ENCODE results near the gene PKM.
"Not testable (repeated sequence)": the region's sequence is repeated elsewhere in the genome, so short reads cannot be mapped to it uniquely, and the experiment has no call there.

Gene PKM

DNA sequence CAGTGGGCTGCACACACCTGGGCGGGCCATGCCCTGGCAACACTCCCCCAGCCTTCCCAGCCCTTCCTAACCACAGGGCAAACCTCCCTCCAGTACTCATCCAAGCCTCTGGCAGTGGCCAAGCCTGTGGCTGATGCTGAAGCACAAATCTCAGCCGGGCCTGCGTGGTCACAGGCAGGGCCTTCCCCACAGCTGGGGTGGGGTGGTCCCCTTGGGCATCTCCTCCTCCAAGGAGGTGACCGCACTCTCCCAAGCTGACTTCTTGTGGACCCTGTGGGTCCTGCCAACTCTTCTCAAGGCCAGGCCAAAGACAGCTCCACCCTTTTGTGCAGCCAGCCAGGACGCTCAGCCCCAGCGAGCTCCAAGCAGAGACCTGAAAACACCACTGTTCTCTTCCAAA, 54.8 kb downstream of the PKM start:
- no peak for DNase-seq (ENCODE audit: low spot score)

DNA sequence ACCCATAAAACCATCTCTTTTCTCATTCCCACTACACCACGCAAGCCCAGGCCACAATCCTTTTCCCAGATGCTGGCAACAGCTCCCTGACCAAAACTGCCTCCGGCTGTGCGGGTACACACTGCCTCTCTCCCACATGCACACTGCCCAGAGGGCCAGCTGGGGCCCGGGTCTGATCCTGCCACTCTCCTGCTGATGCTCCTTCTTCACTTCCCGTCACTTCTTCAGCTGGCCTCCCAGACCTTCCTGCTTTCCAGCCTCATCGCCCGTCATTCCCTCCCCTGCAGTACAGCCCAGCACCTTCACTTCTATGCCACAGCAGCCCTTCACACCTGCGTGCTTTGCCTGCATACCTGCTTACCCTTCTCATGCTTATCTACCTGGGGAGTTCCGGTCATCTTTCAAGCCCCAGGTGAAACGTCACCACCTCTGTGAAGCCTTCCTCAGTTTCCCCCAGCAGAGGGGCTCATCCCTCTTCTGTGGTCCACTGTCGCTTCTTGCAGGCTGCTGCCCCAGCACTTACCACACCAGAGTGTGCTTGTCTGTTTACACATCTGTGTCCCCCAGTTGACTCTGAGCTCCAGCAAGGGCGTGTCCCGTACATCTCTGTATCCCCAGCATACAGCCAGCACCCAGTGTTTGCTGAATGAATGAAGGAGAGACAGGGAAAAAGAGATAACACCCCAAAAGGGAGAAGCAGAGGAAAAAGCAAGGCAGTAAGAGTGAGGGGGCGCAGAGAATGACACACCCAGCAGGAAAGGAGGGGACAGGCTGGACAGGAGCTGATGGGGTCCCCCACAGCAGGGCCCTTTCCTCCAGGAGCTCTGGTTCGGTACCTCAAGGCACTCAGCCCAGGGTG, 55.6 kb downstream of the PKM start:
- DNase-seq (ENCODE audit: low spot score) = no peak

DNA sequence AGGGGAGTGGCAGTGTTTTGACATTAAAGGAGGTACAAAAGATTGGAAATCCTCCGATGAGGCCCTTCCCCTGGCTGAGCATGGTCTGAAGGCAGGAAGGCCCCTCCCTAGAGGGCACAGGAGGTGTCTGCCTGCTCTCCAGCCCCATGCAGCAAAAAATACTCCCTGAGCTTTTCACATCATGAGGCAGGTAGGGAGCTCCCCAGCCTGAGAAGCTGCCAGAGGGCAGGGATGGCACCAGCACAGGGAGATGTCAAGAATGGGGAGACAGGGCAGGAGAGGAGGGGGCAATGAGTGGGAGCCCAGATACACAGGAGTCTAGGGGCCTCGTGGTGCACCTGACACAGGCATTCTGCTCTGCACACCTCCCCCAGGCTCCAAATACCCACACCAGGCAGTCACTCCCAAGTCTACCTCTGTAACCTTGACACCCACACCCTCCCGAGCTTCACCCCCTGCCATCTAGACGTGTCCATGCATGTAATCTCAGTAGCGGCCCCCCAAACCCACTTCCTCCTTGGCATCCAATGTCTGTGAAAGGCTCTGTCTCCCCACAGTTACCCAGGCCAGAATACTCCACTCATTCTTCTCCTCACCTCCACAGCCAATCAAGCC, 56.3 kb downstream of the PKM start:
- DNase-seq (ENCODE audit: low spot score) = no peak

DNA sequence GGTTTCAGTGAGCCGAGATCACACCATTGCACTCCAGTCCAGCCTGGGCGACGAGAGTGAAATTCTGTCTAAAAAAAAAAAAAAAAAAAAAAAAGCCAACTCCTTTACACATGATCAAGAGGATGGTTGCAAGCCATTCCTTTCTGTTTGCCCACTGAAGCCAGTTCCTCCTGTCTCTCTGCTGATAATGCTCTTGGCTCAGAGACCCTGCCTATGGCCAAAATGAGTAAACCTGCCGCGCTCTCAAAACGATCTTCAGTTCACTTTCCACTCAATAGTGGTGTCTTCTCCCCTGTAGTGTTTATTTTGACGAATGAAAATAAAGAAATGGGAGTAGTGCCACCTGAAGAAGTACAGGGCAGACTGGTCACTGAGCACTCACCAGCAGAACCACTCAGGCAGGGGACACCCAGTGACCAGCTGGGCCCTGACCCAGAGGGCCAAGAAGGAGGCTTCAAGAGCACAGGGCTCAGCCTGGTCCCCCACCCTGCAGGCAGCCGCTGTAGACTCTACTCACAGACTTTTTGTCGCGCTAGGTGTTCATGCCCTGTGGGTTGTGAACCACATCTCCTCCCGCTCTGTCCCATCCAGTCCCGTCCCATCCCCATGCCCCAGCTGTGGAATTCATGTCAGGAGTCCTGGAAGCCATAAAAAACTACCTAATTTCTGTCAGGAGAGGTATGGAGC, 57.0 kb downstream of the PKM start:
- DNase-seq (ENCODE audit: low spot score) = no peak

DNA sequence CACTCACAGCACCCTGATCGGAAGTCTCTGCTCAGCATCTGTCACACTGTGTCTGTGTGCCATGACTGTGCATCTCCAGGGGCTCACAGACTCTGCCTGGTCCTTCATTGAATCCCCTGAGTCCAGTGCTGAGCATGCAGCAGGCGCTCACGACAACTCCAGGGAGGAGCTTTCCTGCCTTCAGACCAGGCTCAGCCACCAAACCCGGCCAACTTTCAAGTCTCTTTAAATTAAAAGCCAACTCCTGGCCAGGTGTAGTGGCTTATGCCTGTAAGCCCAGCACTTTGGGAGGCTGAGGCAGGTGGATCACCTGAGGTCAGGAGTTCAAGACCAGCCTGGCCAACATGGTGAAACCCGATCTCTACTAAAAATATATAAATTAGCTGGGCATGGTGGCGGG, 57.6 kb downstream of the PKM start:
- no peak for DNase-seq (ENCODE audit: low spot score)

DNA sequence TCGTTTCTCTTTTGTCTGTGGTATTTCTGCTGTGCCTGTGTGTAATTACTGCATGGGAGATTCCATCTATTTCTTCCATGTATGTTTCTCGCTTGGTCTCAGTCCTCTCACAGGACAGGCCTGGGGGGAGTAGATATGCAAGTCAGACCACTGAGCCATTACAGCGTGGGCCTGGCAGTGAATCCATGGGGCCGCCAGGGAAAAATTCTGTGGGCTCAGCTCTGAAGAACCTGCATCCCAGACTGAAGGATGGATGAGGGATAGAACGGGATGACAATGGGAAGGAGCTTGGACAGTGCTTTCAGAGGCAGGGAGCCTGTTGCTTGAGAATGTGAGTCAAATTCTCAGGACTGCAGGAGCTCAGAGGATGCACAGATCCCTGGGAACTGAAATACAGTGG, 58.2 kb downstream of the PKM start:
- DNase-seq (ENCODE audit: low spot score) = no peak

DNA sequence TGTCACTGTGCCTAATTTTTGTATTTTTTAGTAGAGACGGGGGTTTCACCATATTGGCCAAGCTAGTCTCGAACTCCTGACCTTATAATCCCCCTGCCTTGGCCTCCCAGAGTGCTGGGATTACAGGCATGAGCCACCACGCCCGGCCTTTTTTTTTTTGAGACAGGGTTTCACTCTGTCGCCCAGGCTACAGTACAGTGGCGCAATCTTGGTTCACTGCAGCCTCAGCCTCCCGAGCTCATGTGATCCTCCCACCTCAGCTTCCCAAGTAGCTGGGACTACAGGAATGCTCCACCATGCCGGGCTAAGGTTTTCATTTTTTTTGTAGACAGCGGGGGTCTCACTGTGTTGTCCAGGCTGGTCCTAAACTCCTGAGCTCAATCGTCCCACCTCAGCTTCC, 59.0 kb downstream of the PKM start:
- not testable (repeated sequence) for DNase-seq (ENCODE audit: low spot score)

DNA sequence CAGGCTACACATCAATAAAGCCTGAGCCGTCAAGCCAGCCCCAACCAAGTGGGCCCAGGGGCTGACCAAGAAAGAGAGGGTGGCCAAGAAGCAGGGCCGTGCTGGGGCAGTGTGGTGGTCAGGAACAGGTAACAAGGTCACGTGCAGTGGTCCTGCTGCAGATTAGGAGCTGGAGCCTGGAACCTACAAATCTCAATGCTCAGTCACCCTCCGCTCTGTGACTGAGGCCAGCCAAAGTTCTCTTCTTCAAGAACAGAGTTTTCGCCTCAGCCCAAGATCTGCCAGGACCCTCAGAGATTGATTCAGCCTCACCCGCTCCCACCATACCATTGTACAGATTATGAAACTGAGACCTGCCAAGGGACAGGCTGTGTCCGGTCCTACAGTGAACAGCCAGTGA, 60.3 kb downstream of the PKM start:
- DNase-seq (ENCODE audit: low spot score) = no peak

DNA sequence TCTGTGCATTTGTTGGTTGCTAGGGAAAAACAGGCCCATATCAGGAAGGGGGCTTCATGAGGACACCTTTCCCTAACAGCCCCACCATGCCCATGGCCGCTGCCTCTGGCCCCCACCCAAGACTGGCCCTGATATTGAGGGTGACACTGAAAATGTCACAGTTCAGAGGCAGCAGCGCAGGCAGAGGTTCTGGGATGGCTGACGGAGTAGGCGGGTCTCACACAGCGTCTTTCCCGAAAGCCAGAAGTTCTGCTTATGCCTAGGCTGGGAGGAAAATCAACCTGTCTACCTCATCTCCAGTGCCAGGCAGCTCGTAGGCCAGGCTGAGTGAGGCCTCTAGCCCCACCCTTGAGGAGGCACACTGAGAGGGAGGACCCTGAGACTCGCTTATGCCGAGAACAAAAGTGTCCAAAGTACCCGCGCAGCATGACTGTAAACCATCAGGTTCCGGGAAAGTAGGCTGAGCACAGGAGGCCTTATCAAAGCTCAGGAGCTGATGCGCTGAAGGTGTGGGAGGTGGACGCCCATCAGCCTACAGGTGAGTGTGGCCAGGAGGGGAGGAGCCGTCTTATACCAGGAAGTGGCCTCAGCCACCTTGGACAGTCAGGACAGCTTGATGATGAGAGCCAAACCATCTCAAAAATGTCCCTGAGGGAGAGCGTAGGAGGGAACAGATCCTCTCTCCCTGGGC, 60.9 kb downstream of the PKM start:
- no peak for DNase-seq (ENCODE audit: low spot score)

DNA sequence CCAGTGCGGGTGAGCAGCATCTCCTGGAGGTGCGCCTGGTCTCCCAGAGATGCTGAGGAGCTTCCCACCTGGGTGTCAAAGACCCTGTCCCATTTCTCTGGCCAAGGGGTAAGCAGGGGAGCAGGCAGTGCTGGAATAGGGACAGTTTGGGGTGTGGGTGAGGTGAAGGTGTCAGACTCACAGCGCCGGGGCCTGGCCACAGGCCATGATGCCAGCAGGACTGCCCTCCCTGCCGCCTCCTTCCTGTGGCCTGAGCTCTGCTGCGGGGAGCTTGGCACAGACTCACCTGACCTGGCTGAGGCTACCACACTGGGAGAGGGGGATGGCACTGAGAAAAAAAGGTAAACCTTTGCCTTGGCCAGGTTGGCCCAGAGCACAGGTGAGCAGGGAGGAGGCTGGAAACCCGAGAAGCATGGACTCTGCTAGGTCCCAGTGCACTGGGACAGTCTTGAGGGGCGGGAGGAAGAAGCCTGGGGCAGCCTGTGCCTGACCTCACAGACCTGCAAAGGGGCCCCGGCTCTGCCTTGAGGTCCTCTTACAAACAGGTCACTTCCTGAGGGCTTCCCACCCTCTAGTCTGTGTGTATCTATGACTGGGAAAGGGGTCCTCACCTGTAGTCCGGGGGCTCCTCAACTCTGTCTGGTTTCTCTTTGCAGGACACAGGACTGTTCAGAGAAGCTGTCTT, 61.6 kb downstream of the PKM start:
- DNase-seq (ENCODE audit: low spot score) = no peak

DNA sequence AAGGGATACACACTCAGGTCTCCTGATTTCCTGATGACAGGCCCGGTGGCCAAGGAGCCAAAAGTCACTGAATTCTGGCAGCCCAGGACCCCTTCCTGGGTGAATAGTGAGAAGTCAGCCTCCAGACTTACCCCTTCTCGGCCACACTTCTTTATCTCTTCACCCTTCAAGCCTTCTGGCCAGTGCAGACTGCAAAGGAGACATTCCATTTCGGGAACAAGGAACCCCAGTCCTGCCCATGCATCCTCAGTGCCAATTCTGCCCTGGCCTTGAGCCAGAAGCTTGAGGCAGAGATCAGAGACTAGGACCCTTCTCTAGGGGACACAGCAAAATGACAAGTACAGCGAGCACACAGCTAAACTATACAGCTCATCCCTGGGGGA, 62.2 kb downstream of the PKM start:
- no peak for DNase-seq (ENCODE audit: low spot score)

DNA sequence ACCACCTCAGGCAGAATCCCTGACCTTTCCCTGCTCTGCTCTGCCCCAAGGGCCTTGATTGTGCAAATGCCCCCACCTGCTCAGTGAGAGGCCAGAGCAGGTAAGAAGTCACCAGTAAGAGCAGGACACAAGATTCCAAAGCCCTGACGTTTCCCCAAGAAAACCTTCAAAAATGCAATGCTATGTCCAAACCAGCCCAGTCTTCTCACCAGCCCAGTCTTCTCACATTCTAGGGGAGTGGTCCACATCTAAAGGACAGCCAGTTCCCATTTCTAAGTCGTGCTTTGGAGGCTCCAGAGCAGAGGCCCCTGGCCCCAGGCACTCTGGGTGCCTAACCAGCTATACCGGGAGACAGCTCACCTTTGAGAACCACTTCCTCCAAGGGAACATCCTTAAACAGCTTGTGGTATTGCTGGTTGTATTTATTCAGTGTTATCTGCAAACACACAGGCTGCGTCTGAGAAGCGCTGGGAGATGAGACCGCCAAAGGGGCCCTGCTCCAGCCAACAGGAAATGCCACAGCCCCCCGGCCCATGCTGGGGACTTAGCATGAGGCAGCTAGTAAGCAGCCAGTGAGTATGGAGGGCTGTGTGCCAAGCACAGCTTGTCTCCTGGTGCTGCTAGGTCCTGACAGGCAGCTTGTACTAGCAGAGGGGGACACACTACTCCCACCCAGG, 62.7 kb downstream of the PKM start:
- DNase-seq (ENCODE audit: low spot score) = no peak

DNA sequence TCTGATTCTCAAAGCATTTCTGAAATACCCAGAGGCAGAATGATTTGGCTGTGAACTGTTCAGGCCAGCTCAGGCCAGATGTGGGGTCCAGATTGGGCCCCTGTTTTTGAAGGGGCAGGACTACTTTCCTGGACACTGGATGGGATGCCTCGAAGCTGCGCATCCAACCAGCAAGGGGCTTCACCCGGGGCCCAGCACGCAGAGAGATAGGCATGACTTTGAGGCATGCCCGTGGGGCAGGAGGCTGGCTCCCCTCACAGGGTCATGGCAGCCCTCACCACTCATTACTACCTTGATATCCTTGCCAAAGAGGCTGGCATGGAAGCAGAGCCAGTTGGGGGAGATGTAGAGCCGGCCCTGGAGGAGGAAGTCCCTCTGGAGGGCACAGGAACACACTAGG, 63.5 kb downstream of the PKM start:
- no peak for DNase-seq (ENCODE audit: low spot score)

DNA sequence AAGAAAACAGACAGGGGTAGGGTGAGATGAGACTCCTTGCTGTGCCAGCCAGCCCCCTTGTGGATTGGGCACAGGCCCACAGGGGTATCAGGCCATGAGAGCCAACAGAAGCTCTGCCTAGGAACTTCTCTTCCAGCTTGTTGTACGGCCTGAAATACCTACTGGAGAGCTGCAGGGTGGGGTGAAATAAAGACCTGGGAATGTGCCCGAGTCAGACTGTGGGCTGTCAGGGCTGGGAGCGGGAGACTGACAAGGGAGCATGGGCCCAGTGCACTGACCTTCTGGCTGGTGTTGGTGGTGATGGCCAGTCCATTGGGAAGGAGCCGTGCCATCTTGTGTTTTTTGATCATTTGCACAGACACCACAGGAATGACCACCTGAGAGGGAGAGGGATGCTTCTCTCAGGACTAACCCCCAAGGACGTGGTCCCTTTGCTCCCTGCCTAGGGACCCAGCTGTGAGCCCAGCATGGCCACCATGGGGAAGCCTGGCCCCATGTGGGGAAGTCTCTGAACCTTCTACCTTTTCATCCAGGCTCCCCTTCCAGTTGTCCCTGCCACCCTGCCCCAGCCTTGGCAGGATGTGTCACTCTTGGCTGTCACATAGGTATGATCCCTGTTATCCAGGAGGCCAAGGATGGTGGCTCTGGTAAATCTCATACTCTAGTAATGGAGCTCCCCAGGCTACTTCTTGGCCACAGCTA, 64.1 kb downstream of the PKM start:
- DNase-seq (ENCODE audit: low spot score) = no peak

DNA sequence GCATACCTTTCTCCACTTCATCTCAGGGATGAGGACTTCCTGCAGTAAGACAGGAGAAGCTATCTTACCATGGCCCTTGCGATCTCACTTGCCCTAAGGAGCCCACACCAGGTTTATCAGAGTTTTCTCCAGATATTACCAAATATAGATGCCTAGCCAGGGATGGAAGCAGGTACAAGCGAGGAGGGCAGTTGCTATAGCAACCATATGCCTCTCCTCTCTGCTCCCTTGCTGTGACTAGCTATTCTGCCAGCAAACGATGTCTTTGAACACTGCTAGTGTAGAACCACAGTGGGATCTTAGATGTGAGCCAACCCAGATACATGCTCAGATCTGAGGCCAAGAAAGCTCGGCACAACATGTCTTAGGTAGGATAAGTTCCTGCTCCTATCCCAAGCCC, 67.3 kb downstream of the PKM start:
- no peak for DNase-seq (ENCODE audit: low spot score)

DNA sequence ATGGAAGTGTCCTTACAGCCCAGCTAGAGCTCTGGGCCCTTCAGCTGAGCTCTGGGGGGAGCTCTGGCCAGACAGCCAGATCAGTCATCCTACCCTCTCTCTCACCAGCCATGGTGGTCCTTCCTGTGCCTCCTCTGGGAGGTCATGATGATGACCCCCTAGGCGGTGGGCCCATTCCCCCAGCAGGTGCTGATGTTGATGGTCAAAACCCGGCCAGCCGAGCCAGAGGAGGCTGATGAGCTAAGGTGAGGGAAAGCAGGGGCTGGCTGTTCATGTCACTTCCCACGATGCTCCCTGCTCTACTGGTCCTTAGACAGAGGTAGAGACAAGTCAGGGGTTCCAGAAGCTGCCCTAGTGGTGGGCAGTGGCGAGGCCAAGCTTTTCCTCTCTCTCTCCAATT, 68.4 kb downstream of the PKM start:
- no peak for DNase-seq (ENCODE audit: low spot score)

DNA sequence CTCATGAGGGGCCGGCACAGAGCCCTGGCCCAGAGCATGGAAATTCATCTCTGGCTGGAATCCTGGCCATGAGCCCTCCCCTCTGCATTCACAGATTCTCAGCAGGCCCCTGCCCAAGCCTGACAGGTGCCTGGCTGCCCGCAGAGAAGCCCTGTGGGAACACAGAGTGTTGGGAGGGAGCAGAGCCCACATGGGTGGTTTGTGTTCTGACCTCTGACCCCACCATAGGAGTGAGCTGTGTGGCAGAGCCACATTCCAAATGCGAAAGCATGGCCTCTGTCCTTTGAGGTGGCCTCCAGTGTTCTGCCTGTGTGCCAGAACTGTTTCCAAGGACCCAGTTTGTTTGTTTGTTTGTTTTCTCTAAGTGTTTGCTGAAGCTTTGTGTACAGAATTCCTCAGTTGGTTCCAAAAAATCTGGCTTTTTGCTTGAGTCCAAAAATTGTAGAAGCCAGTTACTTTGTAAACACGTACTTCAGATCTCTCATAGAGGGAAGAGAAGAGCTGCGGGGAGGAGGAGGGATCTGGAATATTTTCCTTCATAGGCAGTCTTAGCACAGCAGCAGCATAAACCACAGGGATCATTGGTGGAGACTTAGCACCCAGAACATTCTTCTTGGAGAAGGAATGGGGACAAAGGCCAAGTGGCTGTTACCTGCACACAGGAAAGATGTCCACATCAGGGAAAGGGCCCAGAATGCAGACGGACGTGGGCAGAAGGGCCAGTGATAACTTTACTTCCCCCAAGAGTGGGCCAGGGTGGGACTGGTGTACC, 69.4 kb downstream of the PKM start:
- DNase-seq (ENCODE audit: low spot score) = no peak

DNA sequence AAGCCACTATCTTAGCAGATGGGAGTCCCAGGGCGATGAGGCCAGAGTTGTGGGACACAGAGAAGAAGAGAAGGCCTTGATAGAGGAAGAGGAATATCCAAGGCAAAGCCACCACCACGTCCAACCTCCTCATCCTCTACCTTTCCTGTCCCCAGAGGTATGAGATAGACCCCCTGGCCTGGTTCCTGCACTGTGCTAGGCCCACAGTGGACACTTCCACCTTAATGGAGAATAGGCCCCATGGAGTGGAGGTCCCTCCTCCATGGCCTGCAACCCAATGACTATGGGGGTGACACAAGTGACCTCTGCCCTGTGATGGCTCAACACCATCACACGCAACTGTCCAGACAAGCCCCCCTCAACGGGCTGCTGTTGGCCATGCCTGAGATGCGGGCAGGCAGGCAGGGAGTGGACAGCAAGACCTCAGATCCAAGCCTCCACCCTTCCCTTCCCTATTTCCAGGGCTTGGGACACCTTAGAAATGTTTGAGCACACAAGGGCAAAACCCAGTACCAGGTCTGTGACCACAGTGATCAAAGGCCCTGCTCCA, 70.2 kb downstream of the PKM start:
- DNase-seq (ENCODE audit: low spot score) = no peak

DNA sequence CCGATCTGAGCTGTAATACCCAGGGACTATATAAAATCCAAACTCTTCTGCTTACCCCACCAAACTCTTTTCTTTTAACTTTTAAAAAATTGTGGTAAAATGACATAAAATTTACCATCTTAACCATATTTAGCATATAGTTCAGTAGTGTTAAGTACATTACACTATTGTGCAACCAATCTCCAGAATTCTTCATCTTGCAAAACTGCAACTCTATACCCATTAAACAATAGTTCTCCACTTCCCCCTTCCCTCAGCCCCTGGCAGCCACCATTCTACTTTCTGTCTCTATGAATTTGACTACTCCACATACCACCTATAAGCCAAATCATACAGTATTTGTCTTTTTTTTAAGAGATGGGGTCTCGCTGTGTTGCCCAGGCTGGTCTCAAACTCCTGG, 74.1 kb downstream of the PKM start:
- no peak for DNase-seq (ENCODE audit: low spot score)
